GM21528 (cell line): Measurements from ENCODE around the gene SLMAP.
"Not testable (repeated sequence)": the region's sequence is repeated elsewhere in the genome, so short reads cannot be mapped to it uniquely, and the experiment has no call there.

Source experiments
- ATAC-seq: cut with Tn5 transposase; IDR thresholded peaks from one replicate; pipeline ENCODE4 v1.9.1; 2021; ENCODE audit warnings: mild to moderate bottlenecking, moderate library complexity; ENCODE audit not compliant: unreplicated experiment, low FRiP score

SLMAP gene

GRCh38 chr3:57787867-57788623, 31.9 kb downstream of the SLMAP start:
- ATAC-seq = peak; percentile 94

- no peak for ATAC-seq
Measured at GRCh38 chr3:57788624-57789018, 32.5 kb downstream of the SLMAP start.

- ATAC-seq = no peak
Measured at GRCh38 chr3:57791245-57791644, 35.1 kb downstream of the SLMAP start.

- no peak for ATAC-seq
Measured at GRCh38 chr3:57792198-57792597, 36.1 kb downstream of the SLMAP start.

- no peak for ATAC-seq
Measured at GRCh38 chr3:57793737-57794187, 37.7 kb downstream of the SLMAP start.

- ATAC-seq = no peak
Measured at GRCh38 chr3:57794501-57794900, 38.4 kb downstream of the SLMAP start.

GRCh38 chr3:57794951-57795350, 38.8 kb downstream of the SLMAP start:
- no peak for ATAC-seq

GRCh38 chr3:57796261-57796660, 40.2 kb downstream of the SLMAP start:
- no peak for ATAC-seq

GRCh38 chr3:57797701-57798487, 41.8 kb downstream of the SLMAP start:
- no peak for ATAC-seq

GRCh38 chr3:57803647-57804081, 47.6 kb downstream of the SLMAP start:
- no peak for ATAC-seq

GRCh38 chr3:57805266-57805665, 49.2 kb downstream of the SLMAP start:
- ATAC-seq = no peak

- no peak for ATAC-seq
Measured at GRCh38 chr3:57805674-57806073, 49.6 kb downstream of the SLMAP start.

GRCh38 chr3:57806195-57806594, 50.1 kb downstream of the SLMAP start:
- ATAC-seq = not testable (repeated sequence)

- no peak for ATAC-seq
Measured at GRCh38 chr3:57808961-57809608, 53.0 kb downstream of the SLMAP start.

- ATAC-seq = no peak
Measured at GRCh38 chr3:57809609-57809968, 53.5 kb downstream of the SLMAP start.

- no peak for ATAC-seq
Measured at GRCh38 chr3:57810048-57810447, 53.9 kb downstream of the SLMAP start.

- no peak for ATAC-seq
Measured at GRCh38 chr3:57810471-57811137, 54.5 kb downstream of the SLMAP start.

GRCh38 chr3:57815036-57815435, 58.9 kb downstream of the SLMAP start:
- no peak for ATAC-seq

- no peak for ATAC-seq
Measured at GRCh38 chr3:57816471-57817095, 60.5 kb downstream of the SLMAP start.

- no peak for ATAC-seq
Measured at GRCh38 chr3:57818772-57819171, 62.7 kb downstream of the SLMAP start.
